A549 (cell line): ENCODE measurements around the gene CNBD2.

Source experiments
- CTCF ChIP-seq: fragments of >200 bp; sonication (Bioruptor Twin); formaldehyde crosslinking; IDR thresholded peaks from 3 replicates; pipeline ENCODE4 v1.5.1; 2016
- E2F6 ChIP-seq: IDR thresholded peaks from 2 replicates; pipeline ENCODE4 v1.6.1; 2012; ENCODE audit warnings: low read depth, borderline replicate concordance
- EP300 ChIP-seq, 2 experiments: fragments of >200 bp; sonication (Bioruptor Twin); formaldehyde crosslinking; IDR thresholded peaks; 2 replicates in 1 of 2; 3 replicates in 1 of 2; pipeline ENCODE4 v1.6.1; 2016 to 2017
- HMGXB4 ChIP-seq: fragments of 250-450 bp; sonication (Bioruptor Pico); IDR thresholded peaks from 2 replicates; pipeline ENCODE4 v1.5.0; 2021; ENCODE audit warnings: mild to moderate bottlenecking, moderate library complexity, borderline replicate concordance
- POLR2A ChIP-seq: IDR thresholded peaks from 2 replicates; pipeline ENCODE4 v1.6.1; 2012; ENCODE audit warnings: mild to moderate bottlenecking, low read length
- RNF2 ChIP-seq: fragments of 200-600 bp; sonication (generic); IDR thresholded peaks from 2 replicates; pipeline ENCODE4 v1.6.1; 2016; ENCODE audit warnings: low read depth, mild to moderate bottlenecking, antibody characterized with exemption, moderate library complexity, borderline replicate concordance
- USF2 ChIP-seq: fragments of 450-650 bp; IDR thresholded peaks from 2 replicates; pipeline ENCODE4 v1.6.1; 2014; ENCODE audit warnings: antibody characterized with exemption

GRCh38 chr20:35975576-35976373 is 7.4 kb downstream of the CNBD2 start:
- TF ChIP-seq CTCF, result no peak
- TF ChIP-seq E2F6, result no peak
- TF ChIP-seq EP300 (IDR thresholded peaks at IDR 0.05), result no peak
- TF ChIP-seq USF2, result no peak
- TF ChIP-seq HMGXB4 (CRISPR knock-in tag), result no peak
- TF ChIP-seq POLR2A, result no peak
- no peak for TF ChIP-seq RNF2
